Psoas muscle (tissue), 8 donors: ENCODE results near the gene PPFIBP2. TPM values are rescaled to one million over a fixed set of nuclear protein-coding genes. Genes with fewer than 3 reads are reported as not detected.

ENCODE experiments used
- ATAC-seq, 4 donors: fragments of 200-7000 bp; cut with Tn5 transposase; one replicate each; pipeline ENCODE4 v1.9.1; 2020; ENCODE audit warnings: moderate library complexity in 3 of 4, mild to moderate bottlenecking in 2 of 4
- DNase-seq, 2 donors: peaks; one replicate each; pipeline ENCODE4 v3.0.0-alpha.2; 2020
- H3K27ac ChIP-seq: fragments of 200-600 bp; one replicate; pipeline ENCODE4 v1.8.0; 2022
- H3K27me3 ChIP-seq, 3 donors: fragments of 200-600 bp in 1 of 3; one replicate each; pipeline versions ENCODE4 v1.6.1 to v1.8.0; 2013 to 2022; ENCODE audit warnings: low read length in 2 of 3, mild to moderate bottlenecking in 2 of 3, moderate library complexity in 1 of 3; ENCODE audit not compliant: insufficient read depth in 3 of 3
- H3K36me3 ChIP-seq, 2 donors: fragments of 200-600 bp in 1 of 2; one replicate each; pipeline versions ENCODE4 v1.6.1 to v1.8.0; 2013 to 2022; ENCODE audit warnings: low read depth in 1 of 2, mild to moderate bottlenecking in 1 of 2, moderate library complexity in 1 of 2; ENCODE audit not compliant: insufficient read depth in 1 of 2
- H3K4me1 ChIP-seq: fragments of 200-600 bp; one replicate; pipeline ENCODE4 v1.8.0; 2022
- H3K4me3 ChIP-seq: fragments of 200-600 bp; one replicate; pipeline ENCODE4 v1.8.0; 2022; ENCODE audit warnings: mild to moderate bottlenecking
- H3K9me3 ChIP-seq: fragments of 200-600 bp; one replicate; pipeline ENCODE4 v1.8.0; 2022
- CTCF ChIP-seq: fragments of 200-600 bp; IDR thresholded peaks from one replicate; pipeline ENCODE4 v1.8.0; 2022; ENCODE audit warnings: antibody characterized with exemption
- WGBS, 3 donors: extraction: QIAGEN DNeasy Blood & Tissue Kit; methylation state at CpG; one replicate each; pipeline versions ENCODE4 v1.1.6 to v1.1.7; 2013; 5-methylcytosine and 5-hydroxymethylcytosine counted together
- intact Hi-C, 2 donors: fragments of 100-400 bp; cut with DNase I; formaldehyde crosslinking; loops; one replicate each; pipeline versions ENCODE4 v1.11.0 to v1.14.2; 2022
- polyA plus RNA-seq, 3 donors: library from polyadenylated mRNA; stranded (reverse); fragments of 200-250 nt; gene quantifications; one replicate each; pipeline ENCODE4 v1.2.3, GENCODE V29; 2013
- total RNA-seq, 4 donors: library from RNA; stranded (reverse); fragmentation: NEBNext Ultra II Directional in 2 of 4; extraction: Animal tissue kit (Norgen Biotek cat#: 25700) in 2 of 4; gene quantifications; one replicate each; pipeline versions ENCODE4 v1.2.1 to v1.2.4, GENCODE V29; 2021 to 2023
- donor health status: healthy with polysubstance abuse.
- donor health status: DM: no; HTN: no; CAD: no; lungs with moderate emphysema.
- donor health status: Bipolar disorder and iron deficiency.
- donor health status: healthy.
- donor health status: DM: yes; HTN: yes; CAD: no.
- donor health status: DM: no; HTN: no; CAD: no.
- donor health status: DM: no; HTN: no; CAD: no.
- donor health status: DM: yes; HTN: yes; CAD: no.

PPFIBP2 gene
- total and polyA plus RNA-seq, 7 donors: 7.4 to 54.8 (median 19.7) TPM

- H3K4me3 ChIP-seq: no peak overlapping the region
- no peaks in the 10 kb centered on the region for H3K9me3 ChIP-seq
- intact Hi-C loops: no loop called here
- no peaks in the 10 kb centered on the region for H3K27me3 ChIP-seq
- peaks cover 45% of the 10 kb centered on the region for H3K4me1 ChIP-seq
- TF ChIP-seq CTCF: no peak
- 64 to 88% (median 86%) methylated on average over 4 of the region's 4 CpGs for WGBS, 3 donors
- H3K27ac ChIP-seq: no peak overlapping the region
- H3K36me3 ChIP-seq: peaks cover 0 to 5% of the 10 kb centered on the region in 2 donors
- ATAC-seq (no peak), DNase-seq (no peak)
Observed at GRCh38 chr11:7549681-7550080, 35.9 kb downstream of the PPFIBP2 start.

GRCh38 chr11:7551571-7551970 lies 37.8 kb downstream of the PPFIBP2 start:
- H3K9me3 ChIP-seq: no peaks in the 10 kb centered on the region
- no peaks in the 10 kb centered on the region for H3K27me3 ChIP-seq
- intact Hi-C loops: no loop called here
- H3K27ac ChIP-seq: peak overlapping the region; percentile 72
- peaks cover 0 to 5% of the 10 kb centered on the region in 2 donors for H3K36me3 ChIP-seq
- TF ChIP-seq CTCF: no peak
- 86 to 91% (median 89%) methylated on average over 1 of the region's 1 CpG for WGBS, 3 donors
- ATAC-seq (peak in 3 of 4 donors; percentile 26 to 41 (median 26)), DNase-seq (no peak)
- no peak overlapping the region for H3K4me3 ChIP-seq
- H3K4me1 ChIP-seq: peaks cover 46% of the 10 kb centered on the region

DNA sequence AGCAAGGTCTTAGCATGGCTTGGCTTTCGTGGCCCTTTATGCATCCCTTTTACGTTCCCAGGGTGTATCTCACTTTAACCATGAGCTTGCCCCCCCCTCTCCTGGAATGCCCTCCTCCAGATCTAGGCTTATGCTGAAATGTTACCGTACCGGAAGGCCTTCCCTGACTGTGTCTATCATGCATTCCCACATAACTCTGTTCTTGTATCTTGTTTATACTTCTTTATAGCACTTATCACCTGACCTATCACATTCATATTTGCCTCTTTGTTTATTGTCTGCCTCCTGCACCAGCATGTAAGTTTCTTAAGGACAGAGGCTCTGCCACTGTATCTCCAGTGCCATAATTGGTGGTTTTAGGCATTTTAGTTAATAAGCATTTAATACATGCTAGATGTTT lies 38.9 kb downstream of the PPFIBP2 start:
- TF ChIP-seq CTCF: no peak
- DNase-seq: no peak
- intact Hi-C loops: no loop called here
- Histone ChIP-seq H3K36me3 (peaks cover 0 to 5% of the 10 kb centered on the region in 2 donors), H3K4me3 (no peak overlapping the region), H3K27ac (peak overlapping the region; percentile 72), H3K4me1 (peaks cover 36% of the 10 kb centered on the region), H3K9me3 (no peaks in the 10 kb centered on the region), H3K27me3 (no peaks in the 10 kb centered on the region)
- 30 to 56% (median 44%) methylated on average over 4 of the region's 4 CpGs for WGBS, 3 donors
- ATAC-seq: no peak

DNA sequence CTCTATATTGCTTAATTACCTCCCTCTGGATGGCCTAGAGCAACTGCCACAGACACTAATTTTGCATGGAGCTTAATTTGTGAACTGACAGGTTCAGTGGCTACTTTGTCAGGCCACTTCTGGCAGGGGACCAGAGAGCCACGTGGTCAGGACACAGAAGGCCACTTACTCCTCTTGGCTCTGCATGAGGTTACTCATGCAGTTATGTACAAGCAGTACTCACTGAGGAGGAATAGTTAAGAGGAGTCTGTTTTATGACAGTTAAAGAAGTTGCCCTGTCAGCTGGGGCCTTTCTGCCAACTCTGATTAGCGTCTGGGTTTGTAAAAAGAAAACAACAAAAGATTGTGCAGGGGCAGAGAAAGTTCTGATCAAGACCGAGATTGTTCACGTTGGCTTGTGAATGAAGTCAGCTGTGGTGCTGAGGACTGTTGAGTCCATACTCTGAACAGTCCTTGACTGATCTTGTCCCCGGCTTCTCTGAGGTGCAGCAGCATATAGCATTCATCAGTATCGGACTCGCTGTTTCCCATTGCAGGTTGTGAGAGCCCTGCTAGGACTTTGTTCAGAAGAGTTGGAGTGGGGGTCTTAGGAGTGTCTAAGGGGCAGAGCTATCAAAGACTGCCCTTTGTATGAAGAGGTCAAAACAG lies 41.4 kb downstream of the PPFIBP2 start:
- H3K4me1 ChIP-seq: peaks cover 28% of the 10 kb centered on the region
- 38 to 54% (median 46%) methylated on average over 7 of the region's 7 CpGs for WGBS, 3 donors
- peak overlapping the region; percentile 72 for H3K27ac ChIP-seq
- intact Hi-C loops: loop anchor here in 1 of 2 donors (2.0 kb wide), 1 partner anchor 42 kb away; the partner anchor contains the start of gene PPFIBP2
- no peaks in the 10 kb centered on the region for H3K9me3 ChIP-seq
- H3K27me3 ChIP-seq: no peaks in the 10 kb centered on the region
- TF ChIP-seq CTCF: no peak
- no peak overlapping the region for H3K4me3 ChIP-seq
- DNase-seq: peak; percentile 80 to 94
- no peaks in the 10 kb centered on the region for H3K36me3 ChIP-seq
- peak; percentile 95 to 98 (median 97) for ATAC-seq

DNA sequence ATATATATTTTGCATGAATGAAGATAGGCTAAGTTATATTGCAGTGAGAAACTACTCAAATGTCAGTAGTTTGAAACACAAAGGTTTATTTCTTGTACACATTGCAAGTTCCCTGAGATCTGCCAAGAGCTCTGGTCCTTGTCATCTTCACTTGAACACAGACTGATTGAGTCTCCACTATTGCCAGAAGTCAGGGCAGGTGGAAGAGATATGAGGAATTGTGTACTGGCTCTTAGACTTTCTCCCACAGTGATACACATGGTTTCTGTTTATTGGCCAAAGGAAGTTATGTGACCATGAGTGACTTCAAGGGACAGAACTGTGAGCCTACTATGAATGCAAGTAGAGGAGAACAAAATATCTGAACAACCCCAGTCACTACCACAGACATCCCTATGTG lies 44.2 kb downstream of the PPFIBP2 start:
- TF ChIP-seq CTCF: no peak
- Histone ChIP-seq H3K27me3 (no peaks in the 10 kb centered on the region), H3K4me1 (peaks cover 18% of the 10 kb centered on the region), H3K36me3 (no peaks in the 10 kb centered on the region), H3K9me3 (no peaks in the 10 kb centered on the region), H3K4me3 (no peak overlapping the region), H3K27ac (no peak overlapping the region)
- ATAC-seq: no peak
- DNase-seq: no peak
- intact Hi-C loops: no loop called here
